Measurements from ENCODE around the gene TMSB4X.

Gene TMSB4X

DNA sequence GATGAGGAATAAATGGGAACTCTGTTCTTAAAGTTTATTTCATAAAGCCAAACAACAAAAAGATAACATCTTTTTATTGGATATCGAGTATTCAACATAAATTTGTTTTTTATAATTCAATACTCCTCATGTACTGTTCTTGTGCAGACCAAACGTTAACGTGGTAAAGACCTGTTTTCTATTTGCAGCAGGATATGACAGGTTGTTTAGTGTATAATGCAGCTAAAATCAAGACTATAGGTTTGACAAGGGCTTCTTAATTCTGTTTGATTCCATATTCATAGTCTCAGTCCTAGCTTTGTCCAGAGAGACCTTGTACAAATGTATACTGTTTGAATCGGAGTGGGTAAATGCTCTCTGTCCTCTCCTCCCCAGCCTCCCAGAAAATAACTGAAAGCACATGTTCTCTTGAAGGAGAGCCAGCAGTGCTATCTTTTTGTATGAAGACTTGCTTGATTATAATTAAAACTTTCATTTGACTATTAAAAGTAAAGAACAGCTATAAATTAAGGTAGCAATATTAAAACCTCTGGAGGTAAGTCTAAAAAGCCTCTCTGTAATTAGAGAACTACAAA is 17.7 kb downstream of the TMSB4X start:
- no peak overlapping the region for H3K27ac ChIP-seq (ENCODE audit: low read depth in 2 of 2, low read length in 2 of 2)
- no peaks in the 10 kb centered on the region for H3K27me3 ChIP-seq (ENCODE audit: control insufficient read depth in 2 of 2, insufficient read depth in 2 of 2, low read length in 2 of 2)
- H3K4me1 ChIP-seq (ENCODE audit: control insufficient read depth in 2 of 2, insufficient read depth in 2 of 2, low read length in 2 of 2): peaks cover 3 to 5% of the 10 kb centered on the region in 2 donors
- H3K9me3 ChIP-seq (ENCODE audit: control insufficient read depth in 2 of 2, low read length in 2 of 2): no peaks in the 10 kb centered on the region
- no peak overlapping the region for H3K9ac ChIP-seq (ENCODE audit: low read depth in 1 of 2, low read length in 2 of 2)
- H3K36me3 ChIP-seq (ENCODE audit: control insufficient read depth in 2 of 2, insufficient read depth in 2 of 2, low read length in 2 of 2): no peaks in the 10 kb centered on the region
- no peak overlapping the region for H3K4me3 ChIP-seq (ENCODE audit: low read length in 2 of 2)

DNA sequence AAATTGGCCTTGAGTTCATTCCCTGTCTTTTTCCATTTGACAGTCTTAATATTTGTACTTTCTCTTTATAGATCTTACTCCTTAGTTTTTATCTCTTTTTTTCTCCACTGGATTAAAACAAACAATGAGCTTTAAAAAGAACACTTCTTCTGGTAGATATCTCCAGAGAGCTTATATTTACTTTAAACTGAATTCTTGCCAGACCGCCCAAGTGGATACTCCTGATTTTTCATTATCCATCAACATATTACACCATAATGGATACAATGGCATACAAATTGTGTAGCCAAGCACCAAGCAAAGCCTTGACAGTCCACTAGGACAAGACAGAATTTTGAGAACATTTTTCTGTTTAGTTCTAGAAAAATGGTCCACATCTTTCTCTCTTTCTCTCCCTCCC is 18.9 kb downstream of the TMSB4X start:
- peaks cover 7 to 15% of the 10 kb centered on the region in 2 donors for H3K4me1 ChIP-seq (ENCODE audit: control insufficient read depth in 2 of 2, insufficient read depth in 2 of 2, low read length in 2 of 2)
- H3K4me3 ChIP-seq (ENCODE audit: low read length in 2 of 2): no peak overlapping the region
- H3K9me3 ChIP-seq (ENCODE audit: control insufficient read depth in 2 of 2, low read length in 2 of 2): no peaks in the 10 kb centered on the region
- no peak overlapping the region for H3K9ac ChIP-seq (ENCODE audit: low read depth in 1 of 2, low read length in 2 of 2)
- no peaks in the 10 kb centered on the region for H3K27me3 ChIP-seq (ENCODE audit: control insufficient read depth in 2 of 2, insufficient read depth in 2 of 2, low read length in 2 of 2)
- no peaks in the 10 kb centered on the region for H3K36me3 ChIP-seq (ENCODE audit: control insufficient read depth in 2 of 2, insufficient read depth in 2 of 2, low read length in 2 of 2)
- H3K27ac ChIP-seq (ENCODE audit: low read depth in 2 of 2, low read length in 2 of 2): peak overlapping the region; percentile 43 to 78

DNA sequence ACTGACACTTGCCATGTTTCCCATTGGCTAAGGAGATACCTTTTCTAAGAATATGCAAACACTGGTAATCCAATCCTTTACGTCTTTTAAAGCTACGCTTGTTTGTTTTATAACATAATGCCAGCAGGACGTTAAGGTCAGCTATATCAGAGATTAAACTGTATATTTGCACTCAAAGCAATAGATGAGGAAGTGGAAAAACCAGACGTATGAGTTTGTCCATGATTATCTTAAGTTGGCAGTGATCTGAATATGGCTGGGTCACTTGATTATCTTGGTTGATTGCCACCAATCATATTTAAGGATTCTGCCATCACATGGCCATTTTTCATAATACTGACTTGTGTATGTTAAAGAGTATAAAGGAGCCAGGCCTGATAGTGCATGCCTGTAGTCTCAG is 19.4 kb downstream of the TMSB4X start:
- Histone ChIP-seq H3K27ac (ENCODE audit: low read depth in 2 of 2, low read length in 2 of 2) (peak overlapping the region; percentile 43 to 78), H3K4me3 (ENCODE audit: low read length in 2 of 2) (no peak overlapping the region), H3K27me3 (ENCODE audit: control insufficient read depth in 2 of 2, insufficient read depth in 2 of 2, low read length in 2 of 2) (no peaks in the 10 kb centered on the region), H3K36me3 (ENCODE audit: control insufficient read depth in 2 of 2, insufficient read depth in 2 of 2, low read length in 2 of 2) (no peaks in the 10 kb centered on the region), H3K9ac (ENCODE audit: low read depth in 1 of 2, low read length in 2 of 2) (no peak overlapping the region), H3K4me1 (ENCODE audit: control insufficient read depth in 2 of 2, insufficient read depth in 2 of 2, low read length in 2 of 2) (peaks cover 8 to 18% of the 10 kb centered on the region in 2 donors), H3K9me3 (ENCODE audit: control insufficient read depth in 2 of 2, low read length in 2 of 2) (no peaks in the 10 kb centered on the region)

DNA sequence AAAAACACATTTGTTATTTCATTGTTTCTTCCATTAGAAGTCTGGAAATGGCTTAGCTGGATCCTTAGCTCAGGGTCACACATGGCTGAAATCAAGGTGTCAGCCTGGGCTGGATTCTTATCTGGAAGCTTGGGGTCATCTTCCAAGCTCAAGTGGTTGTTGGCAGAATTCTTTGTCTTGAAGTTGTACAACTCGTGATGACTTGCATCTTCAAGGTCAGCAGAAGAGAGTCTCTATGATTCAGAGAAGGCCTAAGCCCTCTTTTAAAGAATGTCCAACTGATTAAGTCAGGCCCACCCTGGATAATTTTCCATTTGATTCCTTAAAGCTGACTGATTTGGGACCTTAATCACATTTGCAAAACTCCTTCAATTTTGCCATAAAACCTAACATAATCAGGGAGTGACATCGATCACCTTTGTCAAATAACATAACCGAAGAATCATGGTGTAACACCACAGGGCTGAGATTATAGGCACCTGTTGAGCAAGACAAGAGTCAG is 22.1 kb downstream of the TMSB4X start:
- Histone ChIP-seq H3K9me3 (ENCODE audit: control insufficient read depth in 2 of 2, low read length in 2 of 2) (no peaks in the 10 kb centered on the region), H3K4me1 (ENCODE audit: control insufficient read depth in 2 of 2, insufficient read depth in 2 of 2, low read length in 2 of 2) (peaks cover 14 to 35% of the 10 kb centered on the region in 2 donors), H3K27ac (ENCODE audit: low read depth in 2 of 2, low read length in 2 of 2) (peak overlapping the region; percentile 58 to 67)

DNA sequence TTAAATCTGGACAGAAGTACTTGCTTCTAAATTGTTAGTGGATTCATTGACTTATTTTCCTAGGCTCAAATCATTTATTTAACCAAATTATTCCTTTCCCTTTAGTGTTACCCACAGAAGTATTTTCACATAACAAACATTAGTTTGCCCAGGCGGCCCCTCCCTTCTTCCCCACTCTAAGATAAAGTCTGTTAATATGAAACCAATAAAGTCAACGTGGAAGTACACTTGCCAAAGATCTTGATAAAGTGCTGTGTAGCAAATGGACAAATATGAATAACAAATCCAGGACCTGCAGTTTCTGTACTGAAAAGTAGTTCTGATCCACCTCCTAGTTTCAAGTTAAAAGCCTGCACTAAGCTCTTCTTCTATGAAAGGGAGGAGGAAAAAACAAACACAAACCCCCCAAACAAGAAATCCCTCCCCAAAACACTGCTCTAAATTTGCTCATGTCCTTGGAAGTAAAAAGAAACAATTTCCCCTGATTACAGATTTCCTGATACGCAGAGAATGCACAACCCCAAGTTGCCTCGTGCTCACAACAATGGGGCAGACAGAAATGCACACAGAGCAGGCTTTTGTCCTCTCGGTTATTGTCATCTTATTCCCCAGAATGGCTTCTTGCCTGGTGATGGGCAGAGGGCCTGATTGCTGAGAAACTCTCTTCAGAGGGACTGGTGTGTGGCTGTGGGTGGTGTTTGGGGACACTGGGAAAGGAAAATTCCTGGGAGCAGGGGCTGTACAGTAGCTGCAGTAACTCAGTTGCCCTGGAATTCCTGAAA is 23.2 kb downstream of the TMSB4X start:
- Histone ChIP-seq H3K4me3 (ENCODE audit: low read length in 2 of 2) (no peak overlapping the region), H3K9ac (ENCODE audit: low read depth in 1 of 2, low read length in 2 of 2) (peak overlapping the region in 1 of 2 donors; percentile 44), H3K4me1 (ENCODE audit: control insufficient read depth in 2 of 2, insufficient read depth in 2 of 2, low read length in 2 of 2) (peaks cover 16 to 39% of the 10 kb centered on the region in 2 donors), H3K27ac (ENCODE audit: low read depth in 2 of 2, low read length in 2 of 2) (peak overlapping the region; percentile 58 to 67), H3K27me3 (ENCODE audit: control insufficient read depth in 2 of 2, insufficient read depth in 2 of 2, low read length in 2 of 2) (no peaks in the 10 kb centered on the region), H3K9me3 (ENCODE audit: control insufficient read depth in 2 of 2, low read length in 2 of 2) (no peaks in the 10 kb centered on the region), H3K36me3 (ENCODE audit: control insufficient read depth in 2 of 2, insufficient read depth in 2 of 2, low read length in 2 of 2) (no peaks in the 10 kb centered on the region)

More for the DNA sequence above, 22.1 kb downstream of the TMSB4X start:
- H3K27me3 ChIP-seq (ENCODE audit: control insufficient read depth in 2 of 2, insufficient read depth in 2 of 2, low read length in 2 of 2): no peaks in the 10 kb centered on the region
- no peaks in the 10 kb centered on the region for H3K36me3 ChIP-seq (ENCODE audit: control insufficient read depth in 2 of 2, insufficient read depth in 2 of 2, low read length in 2 of 2)
- H3K4me3 ChIP-seq (ENCODE audit: low read length in 2 of 2): no peak overlapping the region
- no peak overlapping the region for H3K9ac ChIP-seq (ENCODE audit: low read depth in 1 of 2, low read length in 2 of 2)

DNA sequence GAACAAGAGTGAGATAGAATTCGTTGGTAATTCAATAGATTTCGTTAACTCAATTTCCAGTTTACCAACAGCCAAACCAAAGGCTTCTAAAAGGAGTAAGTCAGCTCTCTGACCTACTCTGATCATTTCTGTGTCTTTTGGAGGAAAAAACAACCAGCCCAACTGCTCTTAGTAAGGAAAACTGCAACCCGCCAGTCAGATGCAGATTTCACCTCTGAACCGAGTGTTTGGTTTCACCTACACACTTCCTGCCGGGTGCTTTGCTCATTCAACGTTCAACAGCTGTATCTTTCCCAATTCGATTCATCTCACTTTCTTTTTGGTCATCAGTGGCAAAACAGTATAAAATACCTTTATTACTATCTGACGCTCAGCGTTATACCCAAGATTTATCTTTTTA is 24.5 kb downstream of the TMSB4X start:
- H3K27me3 ChIP-seq (ENCODE audit: control insufficient read depth in 2 of 2, insufficient read depth in 2 of 2, low read length in 2 of 2): no peaks in the 10 kb centered on the region
- H3K27ac ChIP-seq (ENCODE audit: low read depth in 2 of 2, low read length in 2 of 2): peak overlapping the region in 1 of 2 donors; percentile 60
- no peaks in the 10 kb centered on the region for H3K36me3 ChIP-seq (ENCODE audit: control insufficient read depth in 2 of 2, insufficient read depth in 2 of 2, low read length in 2 of 2)
- H3K4me1 ChIP-seq (ENCODE audit: control insufficient read depth in 2 of 2, insufficient read depth in 2 of 2, low read length in 2 of 2): peaks cover 16 to 39% of the 10 kb centered on the region in 2 donors
- H3K9ac ChIP-seq (ENCODE audit: low read depth in 1 of 2, low read length in 2 of 2): peak overlapping the region in 1 of 2 donors; percentile 27
- peak overlapping the region in 1 of 2 donors; percentile 43 for H3K4me3 ChIP-seq (ENCODE audit: low read length in 2 of 2)
- H3K9me3 ChIP-seq (ENCODE audit: control insufficient read depth in 2 of 2, low read length in 2 of 2): no peaks in the 10 kb centered on the region

DNA sequence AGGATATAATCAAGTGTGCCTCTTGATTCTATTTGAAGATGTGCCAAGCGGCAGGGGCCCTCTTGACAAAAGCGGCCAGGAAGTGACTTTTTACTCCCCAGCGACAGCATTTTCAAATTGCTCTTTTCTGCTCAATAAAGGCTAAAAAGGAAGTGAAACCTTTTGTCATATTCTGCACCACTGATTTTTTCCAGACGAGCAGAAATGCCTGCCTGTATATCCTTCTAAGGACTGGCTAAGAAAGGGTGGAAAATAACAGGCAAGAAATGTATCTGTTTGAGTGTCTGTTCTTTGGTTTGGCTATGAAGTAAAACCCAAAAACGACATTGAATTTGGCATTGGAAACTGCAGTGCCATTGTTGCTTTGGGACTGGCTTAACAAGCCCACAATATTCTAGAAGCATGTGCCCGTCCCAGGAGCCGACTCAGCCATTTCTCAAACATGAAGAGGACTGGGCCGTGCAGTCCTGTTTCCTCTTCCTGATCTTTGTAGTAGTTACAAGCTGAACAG is 25.4 kb downstream of the TMSB4X start:
- H3K9ac ChIP-seq (ENCODE audit: low read depth in 1 of 2, low read length in 2 of 2): no peak overlapping the region
- no peaks in the 10 kb centered on the region for H3K27me3 ChIP-seq (ENCODE audit: control insufficient read depth in 2 of 2, insufficient read depth in 2 of 2, low read length in 2 of 2)
- peak overlapping the region; percentile 59 to 60 for H3K27ac ChIP-seq (ENCODE audit: low read depth in 2 of 2, low read length in 2 of 2)
- H3K36me3 ChIP-seq (ENCODE audit: control insufficient read depth in 2 of 2, insufficient read depth in 2 of 2, low read length in 2 of 2): no peaks in the 10 kb centered on the region
- H3K9me3 ChIP-seq (ENCODE audit: control insufficient read depth in 2 of 2, low read length in 2 of 2): no peaks in the 10 kb centered on the region
- no peak overlapping the region for H3K4me3 ChIP-seq (ENCODE audit: low read length in 2 of 2)
- H3K4me1 ChIP-seq (ENCODE audit: control insufficient read depth in 2 of 2, insufficient read depth in 2 of 2, low read length in 2 of 2): peaks cover 16 to 41% of the 10 kb centered on the region in 2 donors

DNA sequence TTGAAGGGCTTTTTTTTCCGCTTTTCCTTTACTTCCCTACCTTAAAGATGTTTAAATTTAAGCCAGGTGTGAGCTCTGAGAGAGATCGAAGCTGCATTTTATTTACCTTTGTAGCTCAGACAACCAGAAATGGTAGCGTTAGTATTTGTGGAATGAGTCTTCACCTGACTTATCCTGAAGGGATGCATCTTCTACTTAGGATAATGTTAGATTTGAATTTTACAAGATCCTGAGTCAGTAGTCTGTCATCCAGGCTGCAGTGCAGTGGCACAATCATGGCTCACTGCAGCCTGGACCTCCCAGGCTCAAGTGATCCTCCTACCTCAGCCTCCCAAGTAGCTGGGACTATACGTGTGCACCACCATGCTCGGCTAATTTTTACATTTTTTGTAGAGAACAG is 26.2 kb downstream of the TMSB4X start:
- Histone ChIP-seq H3K4me3 (ENCODE audit: low read length in 2 of 2) (no peak overlapping the region), H3K9me3 (ENCODE audit: control insufficient read depth in 2 of 2, low read length in 2 of 2) (no peaks in the 10 kb centered on the region), H3K9ac (ENCODE audit: low read depth in 1 of 2, low read length in 2 of 2) (peak overlapping the region in 1 of 2 donors; percentile 2), H3K4me1 (ENCODE audit: control insufficient read depth in 2 of 2, insufficient read depth in 2 of 2, low read length in 2 of 2) (peaks cover 16 to 41% of the 10 kb centered on the region in 2 donors), H3K36me3 (ENCODE audit: control insufficient read depth in 2 of 2, insufficient read depth in 2 of 2, low read length in 2 of 2) (no peaks in the 10 kb centered on the region), H3K27me3 (ENCODE audit: control insufficient read depth in 2 of 2, insufficient read depth in 2 of 2, low read length in 2 of 2) (no peaks in the 10 kb centered on the region), H3K27ac (ENCODE audit: low read depth in 2 of 2, low read length in 2 of 2) (peak overlapping the region; percentile 60 to 80)

DNA sequence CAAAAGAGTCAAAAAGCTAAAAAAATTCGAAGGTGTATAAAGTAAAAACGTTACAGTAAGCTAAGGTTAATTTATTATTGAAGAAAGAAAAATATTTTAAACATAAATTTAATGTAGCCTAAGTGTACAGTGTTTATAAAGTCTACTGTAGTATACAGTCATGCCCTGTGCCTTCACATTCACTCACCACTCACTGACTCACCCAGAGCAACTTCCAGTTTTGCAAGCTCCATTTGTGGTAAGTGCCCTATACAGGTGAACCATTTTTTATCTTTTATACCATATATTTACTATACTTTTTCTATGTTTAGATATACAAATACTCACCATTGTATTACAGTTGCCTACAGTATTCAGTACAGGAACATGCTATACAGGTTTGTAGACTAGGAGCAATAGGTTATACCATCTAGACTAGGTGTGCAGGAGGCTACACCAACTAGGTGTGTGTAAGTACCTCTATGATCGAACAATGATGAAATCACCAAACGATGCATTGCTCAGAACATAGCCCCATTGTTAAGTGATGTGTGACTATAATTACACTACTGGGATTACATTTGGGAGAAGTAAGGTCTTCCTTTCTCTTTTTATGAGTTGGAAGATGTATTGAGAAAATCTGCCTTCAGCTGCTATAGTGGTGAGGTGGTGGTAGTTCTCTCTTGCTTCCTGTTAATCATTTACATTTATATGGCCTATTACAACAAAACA is 27.2 kb downstream of the TMSB4X start:
- no peak overlapping the region for H3K9ac ChIP-seq (ENCODE audit: low read depth in 1 of 2, low read length in 2 of 2)
- peaks cover 20 to 42% of the 10 kb centered on the region in 2 donors for H3K4me1 ChIP-seq (ENCODE audit: control insufficient read depth in 2 of 2, insufficient read depth in 2 of 2, low read length in 2 of 2)
- H3K9me3 ChIP-seq (ENCODE audit: control insufficient read depth in 2 of 2, low read length in 2 of 2): no peaks in the 10 kb centered on the region
- H3K36me3 ChIP-seq (ENCODE audit: control insufficient read depth in 2 of 2, insufficient read depth in 2 of 2, low read length in 2 of 2): no peaks in the 10 kb centered on the region
- no peak overlapping the region for H3K4me3 ChIP-seq (ENCODE audit: low read length in 2 of 2)
- peak overlapping the region; percentile 60 to 80 for H3K27ac ChIP-seq (ENCODE audit: low read depth in 2 of 2, low read length in 2 of 2)
- no peaks in the 10 kb centered on the region for H3K27me3 ChIP-seq (ENCODE audit: control insufficient read depth in 2 of 2, insufficient read depth in 2 of 2, low read length in 2 of 2)
